ENCODE measurements around the gene CARD19. TPM values are rescaled to one million over a fixed set of nuclear protein-coding genes. Genes with fewer than 3 reads are reported as not detected.

The CARD19 gene
- total and polyA plus RNA-seq, 7 experiments from 2014 or later: 43.0 to 90.0 (median 59.2) TPM

GRCh38 chr9:93071464-93071863 lies 24.6 kb upstream of the CARD19 start:
- DNase-seq: no peak
- ChIA-PET CTCF (interaction anchor here (0.6 to 0.9 kb wide), 2 partner anchors 42 to 57 kb away, joined by 3 to 4 read pairs; no protein-coding TSS in a partner anchor), POLR2A (interaction anchor here (0.7 to 2.3 kb wide), 7 partner anchors 9 to 117 kb away, joined by 3 to 10 read pairs (median 5); partner anchors contain the start of gene CARD19)
- no peaks in the 10 kb centered on the region for H3K27me3 Mint-ChIP-seq
- peaks cover 42 to 95% (median 90%) of the 10 kb centered on the region in 7 donors for H3K4me1 Mint-ChIP-seq
- Histone ChIP-seq H3K4me1 (ENCODE audit: control insufficient read depth in 2 of 2, insufficient read depth in 2 of 2, low read length in 2 of 2) (peaks cover 10 to 58% of the 10 kb centered on the region in 2 donors), H3K9me3 (ENCODE audit: control insufficient read depth in 2 of 3, low read length in 3 of 3) (no peaks in the 10 kb centered on the region), H3K27ac (ENCODE audit: low read depth, low read length) (peak overlapping the region; percentile 45), H3K4me3 (ENCODE audit: low read length) (no peak overlapping the region), H3K27me3 (ENCODE audit: control insufficient read depth in 2 of 2, insufficient read depth in 2 of 2, low read length in 2 of 2) (no peaks in the 10 kb centered on the region), H3K36me3 (ENCODE audit: control insufficient read depth in 2 of 3, insufficient read depth in 3 of 3, low read length in 3 of 3) (peaks cover 0 to 39% (median 19%) of the 10 kb centered on the region in 3 experiments)
- intact Hi-C loops (cut with micrococcal nuclease): no loop called here
- peak; percentile 45 for ATAC-seq
- peak overlapping the region in 6 of 10 donors; percentile 34 to 79 (median 52) for H3K4me3 Mint-ChIP-seq
- no peaks in the 10 kb centered on the region for H3K9me3 Mint-ChIP-seq
- H3K36me3 Mint-ChIP-seq: peaks cover 0 to 38% (median 30%) of the 10 kb centered on the region in 5 donors
- peak overlapping the region; percentile 27 to 100 (median 84) for H3K27ac Mint-ChIP-seq

DNA sequence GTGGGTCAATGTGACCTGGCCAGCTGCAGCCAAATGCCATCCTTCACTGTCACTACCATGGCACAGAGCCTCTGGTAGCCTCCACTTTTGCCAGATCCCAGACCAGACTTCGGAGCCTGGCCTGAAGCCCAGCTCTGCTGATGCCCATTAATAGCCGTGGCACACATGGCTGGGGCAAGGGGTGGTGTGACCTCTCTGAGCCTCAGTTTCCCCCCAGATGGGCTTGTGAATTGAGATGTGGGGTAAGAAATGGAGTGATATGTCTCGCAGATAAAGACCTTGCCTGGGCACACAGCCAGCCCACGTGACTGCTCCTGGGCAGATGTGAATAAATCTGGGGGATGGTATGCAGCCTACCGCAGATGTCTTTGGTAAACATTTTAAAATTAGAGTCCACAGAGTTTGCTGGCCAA lies 23.6 kb upstream of the CARD19 start:
- ChIA-PET POLR2A (interaction anchor here (0.7 to 2.3 kb wide), 10 partner anchors 9 to 116 kb away, joined by 3 to 7 read pairs (median 4); partner anchors contain the start of gene CARD19), CTCF (no interaction called here)
- intact Hi-C loops (cut with micrococcal nuclease): no loop called here
- no peaks in the 10 kb centered on the region for H3K9me3 ChIP-seq (ENCODE audit: control insufficient read depth in 2 of 3, low read length in 3 of 3)
- Mint-ChIP-seq H3K4me3 (peak overlapping the region in 9 of 10 donors; percentile 35 to 79 (median 66)), H3K27ac (peak overlapping the region in 8 of 9 donors; percentile 81 to 100 (median 84)), H3K9me3 (no peaks in the 10 kb centered on the region), H3K4me1 (peaks cover 35 to 95% (median 90%) of the 10 kb centered on the region in 7 donors), H3K27me3 (no peaks in the 10 kb centered on the region), H3K36me3 (peaks cover 0 to 39% (median 28%) of the 10 kb centered on the region in 5 donors)
- H3K36me3 ChIP-seq (ENCODE audit: control insufficient read depth in 2 of 3, insufficient read depth in 3 of 3, low read length in 3 of 3): peaks cover 0 to 49% (median 22%) of the 10 kb centered on the region in 3 experiments
- ATAC-seq (no peak), DNase-seq (no peak)
- no peaks in the 10 kb centered on the region for H3K27me3 ChIP-seq (ENCODE audit: control insufficient read depth in 2 of 2, insufficient read depth in 2 of 2, low read length in 2 of 2)
- H3K27ac ChIP-seq (ENCODE audit: low read depth, low read length): peak overlapping the region; percentile 45
- no peak overlapping the region for H3K4me3 ChIP-seq (ENCODE audit: low read length)
- H3K4me1 ChIP-seq (ENCODE audit: control insufficient read depth in 2 of 2, insufficient read depth in 2 of 2, low read length in 2 of 2): peaks cover 10 to 55% of the 10 kb centered on the region in 2 donors

DNA sequence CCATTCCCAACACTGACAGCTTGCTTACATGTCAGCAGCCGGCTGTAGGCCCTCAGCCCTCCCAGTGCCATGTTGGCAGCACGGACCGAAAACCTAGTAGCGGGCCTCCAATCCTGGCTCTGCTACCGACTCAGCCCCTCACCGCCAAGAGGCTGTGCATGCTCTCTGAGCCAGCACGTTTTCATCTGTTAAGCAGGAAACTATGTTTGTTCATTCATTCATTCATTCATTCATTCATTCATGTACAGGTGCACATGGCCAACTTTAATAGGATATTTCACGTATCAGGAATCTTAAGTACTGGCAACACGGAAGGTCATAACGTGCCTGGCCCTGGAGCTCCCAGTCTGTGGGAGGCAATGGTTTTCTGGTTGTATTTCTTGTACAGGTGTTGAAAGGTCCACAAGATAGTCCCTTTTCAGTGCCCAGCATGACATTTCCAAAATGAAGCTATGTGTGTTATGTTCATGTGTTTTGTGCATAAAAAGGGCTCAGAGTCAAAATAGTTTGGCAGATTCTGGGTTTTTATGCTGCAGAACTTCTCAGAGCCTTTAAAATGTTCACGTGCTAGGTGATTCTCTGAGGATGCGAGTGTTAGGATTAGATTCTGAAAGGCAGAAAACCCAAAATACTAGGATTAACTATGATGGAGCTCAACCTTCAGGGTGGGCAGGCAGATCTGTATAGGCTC lies 19.8 kb upstream of the CARD19 start:
- peaks cover 19 to 76% (median 69%) of the 10 kb centered on the region in 7 donors for H3K4me1 Mint-ChIP-seq
- intact Hi-C loops (cut with micrococcal nuclease): no loop called here
- Histone ChIP-seq H3K4me3 (ENCODE audit: low read length) (no peak overlapping the region), H3K9me3 (ENCODE audit: control insufficient read depth in 2 of 3, low read length in 3 of 3) (no peaks in the 10 kb centered on the region), H3K4me1 (ENCODE audit: control insufficient read depth in 2 of 2, insufficient read depth in 2 of 2, low read length in 2 of 2) (peaks cover 10 to 31% of the 10 kb centered on the region in 2 donors), H3K27me3 (ENCODE audit: control insufficient read depth in 2 of 2, insufficient read depth in 2 of 2, low read length in 2 of 2) (no peaks in the 10 kb centered on the region), H3K36me3 (ENCODE audit: control insufficient read depth in 2 of 3, insufficient read depth in 3 of 3, low read length in 3 of 3) (peaks cover 0 to 69% (median 35%) of the 10 kb centered on the region in 3 experiments), H3K27ac (ENCODE audit: low read depth, low read length) (no peak overlapping the region)
- no peak overlapping the region for H3K4me3 Mint-ChIP-seq
- peaks cover 11 to 45% (median 22%) of the 10 kb centered on the region in 5 donors for H3K36me3 Mint-ChIP-seq
- POLR2A ChIA-PET: interaction anchor here (0.7 to 5.8 kb wide), 9 partner anchors 9 to 70 kb away, joined by 3 to 60 read pairs (median 4); no protein-coding TSS in a partner anchor
- ATAC-seq (no peak), DNase-seq (no peak)
- H3K27me3 Mint-ChIP-seq: no peaks in the 10 kb centered on the region
- CTCF ChIA-PET: interaction anchor here (1.1 to 1.4 kb wide), 2 partner anchors 11 to 72 kb away, joined by 3 to 4 read pairs; no protein-coding TSS in a partner anchor
- peak overlapping the region in 8 of 9 donors; percentile 15 to 93 (median 68) for H3K27ac Mint-ChIP-seq
- H3K9me3 Mint-ChIP-seq: no peaks in the 10 kb centered on the region

- Mint-ChIP-seq H3K9me3 (no peaks in the 10 kb centered on the region), H3K27ac (peak overlapping the region in 7 of 9 donors; percentile 15 to 93 (median 70)), H3K4me1 (peaks cover 21 to 75% (median 66%) of the 10 kb centered on the region in 7 donors), H3K36me3 (peaks cover 11 to 45% (median 19%) of the 10 kb centered on the region in 5 donors), H3K27me3 (no peaks in the 10 kb centered on the region), H3K4me3 (no peak overlapping the region)
- POLR2A ChIA-PET: interaction anchor here (0.7 to 5.8 kb wide), 7 partner anchors 8 to 71 kb away, joined by 3 to 60 read pairs (median 4); no protein-coding TSS in a partner anchor
- H3K27ac ChIP-seq (ENCODE audit: low read depth, low read length): no peak overlapping the region
- CTCF ChIA-PET: interaction anchor here (1.1 to 1.4 kb wide), 2 partner anchors 11 to 72 kb away, joined by 3 to 4 read pairs; no protein-coding TSS in a partner anchor
- H3K9me3 ChIP-seq (ENCODE audit: control insufficient read depth in 2 of 3, low read length in 3 of 3): no peaks in the 10 kb centered on the region
- H3K4me1 ChIP-seq (ENCODE audit: control insufficient read depth in 2 of 2, insufficient read depth in 2 of 2, low read length in 2 of 2): peaks cover 7 to 30% of the 10 kb centered on the region in 2 donors
- no peak for DNase-seq
- no peaks in the 10 kb centered on the region for H3K27me3 ChIP-seq (ENCODE audit: control insufficient read depth in 2 of 2, insufficient read depth in 2 of 2, low read length in 2 of 2)
- intact Hi-C loops (cut with micrococcal nuclease): no loop called here
- no peak overlapping the region for H3K4me3 ChIP-seq (ENCODE audit: low read length)
- peaks cover 0 to 69% (median 35%) of the 10 kb centered on the region in 3 experiments for H3K36me3 ChIP-seq (ENCODE audit: control insufficient read depth in 2 of 3, insufficient read depth in 3 of 3, low read length in 3 of 3)
- ATAC-seq: no peak
Measured at GRCh38 chr9:93076792-93077128, 19.3 kb upstream of the CARD19 start.

- H3K4me1 Mint-ChIP-seq: peaks cover 21 to 73% (median 63%) of the 10 kb centered on the region in 7 donors
- intact Hi-C loops (cut with micrococcal nuclease): no loop called here
- peak overlapping the region; percentile 0 to 93 (median 73) for H3K27ac Mint-ChIP-seq
- no peaks in the 10 kb centered on the region for H3K27me3 Mint-ChIP-seq
- no peaks in the 10 kb centered on the region for H3K9me3 Mint-ChIP-seq
- Histone ChIP-seq H3K27me3 (ENCODE audit: control insufficient read depth in 2 of 2, insufficient read depth in 2 of 2, low read length in 2 of 2) (no peaks in the 10 kb centered on the region), H3K36me3 (ENCODE audit: control insufficient read depth in 2 of 3, insufficient read depth in 3 of 3, low read length in 3 of 3) (peaks cover 0 to 69% (median 36%) of the 10 kb centered on the region in 3 experiments), H3K4me3 (ENCODE audit: low read length) (no peak overlapping the region), H3K4me1 (ENCODE audit: control insufficient read depth in 2 of 2, insufficient read depth in 2 of 2, low read length in 2 of 2) (peaks cover 1 to 24% of the 10 kb centered on the region in 2 donors), H3K9me3 (ENCODE audit: control insufficient read depth in 2 of 3, low read length in 3 of 3) (no peaks in the 10 kb centered on the region), H3K27ac (ENCODE audit: low read depth, low read length) (no peak overlapping the region)
- H3K36me3 Mint-ChIP-seq: peaks cover 11 to 45% (median 19%) of the 10 kb centered on the region in 5 donors
- ATAC-seq: no peak
- no peak overlapping the region for H3K4me3 Mint-ChIP-seq
- POLR2A ChIA-PET: interaction anchor here (1.4 to 5.8 kb wide), 2 partner anchors 11 to 14 kb away, joined by 4 to 60 read pairs; no protein-coding TSS in a partner anchor
- no peak for DNase-seq
- CTCF ChIA-PET: interaction anchor here (1.1 to 1.4 kb wide), 2 partner anchors 12 to 73 kb away, joined by 3 to 4 read pairs; no protein-coding TSS in a partner anchor
Measured at GRCh38 chr9:93077367-93077766, 18.6 kb upstream of the CARD19 start.

- CTCF ChIA-PET: no interaction called here
- H3K4me1 ChIP-seq (ENCODE audit: control insufficient read depth in 2 of 2, insufficient read depth in 2 of 2, low read length in 2 of 2): peaks cover 4 to 24% of the 10 kb centered on the region in 2 donors
- Mint-ChIP-seq H3K4me3 (no peak overlapping the region), H3K36me3 (peaks cover 11 to 45% (median 22%) of the 10 kb centered on the region in 5 donors), H3K27ac (peak overlapping the region; percentile 0 to 93 (median 73)), H3K4me1 (peaks cover 16 to 73% (median 62%) of the 10 kb centered on the region in 7 donors), H3K9me3 (no peaks in the 10 kb centered on the region), H3K27me3 (no peaks in the 10 kb centered on the region)
- H3K4me3 ChIP-seq (ENCODE audit: low read length): no peak overlapping the region
- peaks cover 0 to 73% (median 36%) of the 10 kb centered on the region in 3 experiments for H3K36me3 ChIP-seq (ENCODE audit: control insufficient read depth in 2 of 3, insufficient read depth in 3 of 3, low read length in 3 of 3)
- no peaks in the 10 kb centered on the region for H3K27me3 ChIP-seq (ENCODE audit: control insufficient read depth in 2 of 2, insufficient read depth in 2 of 2, low read length in 2 of 2)
- DNase-seq (no peak), ATAC-seq (no peak)
- H3K27ac ChIP-seq (ENCODE audit: low read depth, low read length): no peak overlapping the region
- intact Hi-C loops (cut with micrococcal nuclease): no loop called here
- POLR2A ChIA-PET: interaction anchor here (0.6 to 5.8 kb wide), 2 partner anchors 12 to 15 kb away, joined by 3 to 60 read pairs; no protein-coding TSS in a partner anchor
- no peaks in the 10 kb centered on the region for H3K9me3 ChIP-seq (ENCODE audit: control insufficient read depth in 2 of 3, low read length in 3 of 3)
Measured at GRCh38 chr9:93077811-93078210, 18.2 kb upstream of the CARD19 start.

Data from naive thymus-derived CD4-positive, alpha-beta T cell (primary cell).